ENCODE measurements around the gene TNFAIP1.

Gene TNFAIP1

DNA sequence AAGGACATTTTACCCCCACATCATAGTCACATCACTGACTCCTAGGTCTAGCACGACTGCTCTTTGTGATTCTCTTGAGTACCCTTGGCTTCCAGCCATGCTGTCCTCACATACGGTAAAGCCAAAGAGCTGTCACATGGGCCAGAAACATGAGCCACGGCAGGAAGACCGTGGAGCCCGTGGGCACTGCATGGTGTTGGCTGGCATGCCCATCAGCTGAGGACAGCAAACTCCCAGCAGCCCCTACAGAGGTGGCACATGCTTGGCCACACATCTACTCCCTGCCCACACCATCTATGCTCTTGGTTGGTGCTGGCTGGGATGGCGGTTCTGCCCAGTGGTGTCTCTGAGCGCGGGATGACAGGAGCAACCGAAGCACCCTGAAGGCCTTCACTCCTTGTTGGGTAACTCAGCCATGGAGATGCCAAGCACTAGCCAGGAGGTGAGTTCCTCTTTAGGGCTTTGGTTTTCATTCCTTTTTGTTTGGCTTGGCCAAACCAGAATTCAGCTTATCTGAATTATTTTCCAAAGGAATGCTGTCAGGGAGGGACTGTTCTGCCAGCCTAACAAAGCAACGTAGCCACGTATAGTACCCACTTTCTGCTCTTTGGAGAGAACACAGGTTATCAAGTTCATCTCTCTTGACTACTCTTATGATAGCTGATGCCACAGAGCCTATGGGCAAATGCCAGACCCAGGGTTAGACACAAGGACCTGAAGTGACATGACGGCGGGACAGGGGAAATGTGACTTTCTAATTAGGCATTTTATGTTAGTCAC is 10.0 kb downstream of the TNFAIP1 start:
- no peak for DNase-seq

DNA sequence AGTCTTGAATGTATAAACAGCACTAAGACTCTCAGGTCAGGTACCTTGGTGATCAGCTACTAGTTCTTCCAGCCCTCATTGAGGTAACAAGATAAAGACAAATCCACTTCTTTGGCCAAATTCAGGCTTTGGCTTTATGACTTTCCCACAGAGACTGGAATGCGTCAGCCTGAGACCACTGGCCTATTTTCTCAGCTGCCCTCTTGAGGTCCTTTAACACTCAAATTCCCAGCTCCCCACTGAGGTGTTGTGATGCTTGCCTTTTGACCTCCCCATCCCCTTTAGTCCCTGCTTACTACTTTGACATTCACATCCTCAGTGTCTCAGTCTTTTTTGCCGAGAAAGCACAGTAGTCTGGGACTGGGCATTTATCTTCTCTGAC is 10.6 kb downstream of the TNFAIP1 start:
- DNase-seq, result no peak

DNA sequence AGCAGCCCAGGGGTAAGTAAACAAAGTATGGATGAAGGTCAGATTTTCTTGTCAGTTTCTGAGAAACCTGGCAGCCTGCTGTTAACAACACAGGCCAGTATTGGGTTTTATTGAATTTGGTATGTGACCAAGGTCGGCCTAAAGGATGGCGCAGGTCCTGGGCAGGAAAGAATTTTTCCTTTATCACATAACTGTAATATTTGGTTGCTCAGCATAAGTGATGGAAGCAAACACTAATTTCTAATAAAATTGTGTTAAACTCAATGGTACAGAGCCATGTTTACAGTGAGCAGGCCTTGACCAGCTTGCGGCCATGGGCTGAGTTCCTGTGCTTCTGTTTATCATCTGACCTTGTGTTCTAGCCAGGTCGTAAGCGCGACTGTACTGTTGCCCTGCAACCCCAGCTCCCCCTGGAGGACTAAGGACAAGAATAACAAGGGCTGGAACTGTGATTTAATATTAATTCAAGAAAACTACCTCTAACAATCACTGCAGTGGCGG is 11.2 kb downstream of the TNFAIP1 start:
- DNase-seq, result no peak

DNA sequence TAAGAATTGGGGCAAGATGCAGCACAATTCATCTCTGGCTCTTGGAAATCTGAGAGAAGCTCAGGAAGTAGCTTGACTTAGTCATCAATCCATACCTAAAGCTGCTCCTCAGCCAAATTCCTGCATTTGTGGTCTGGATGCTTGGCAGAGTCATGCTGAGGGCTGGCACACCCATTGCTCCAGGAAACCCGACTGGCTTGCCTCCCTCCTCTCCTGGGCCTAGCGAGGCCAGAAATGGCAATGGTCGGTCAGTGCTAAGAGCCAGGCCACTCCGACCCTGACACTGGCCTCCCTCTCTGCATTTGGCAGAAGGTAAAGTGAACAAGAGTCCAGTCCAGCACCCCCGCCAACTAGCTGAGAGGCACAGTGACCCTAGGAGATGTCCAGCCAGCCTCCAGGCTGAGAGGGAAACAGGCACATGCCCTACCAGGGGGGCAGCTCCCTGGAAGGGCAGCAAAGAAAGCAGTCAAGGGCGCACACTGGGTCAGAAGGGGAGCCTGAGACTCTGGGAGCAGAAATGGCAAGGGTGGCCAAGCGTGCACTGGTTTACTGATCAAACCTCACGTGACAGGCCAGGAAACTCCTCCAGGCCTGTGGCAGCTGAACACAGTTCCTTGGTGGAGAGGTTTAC is 11.8 kb downstream of the TNFAIP1 start:
- no peak for DNase-seq

DNA sequence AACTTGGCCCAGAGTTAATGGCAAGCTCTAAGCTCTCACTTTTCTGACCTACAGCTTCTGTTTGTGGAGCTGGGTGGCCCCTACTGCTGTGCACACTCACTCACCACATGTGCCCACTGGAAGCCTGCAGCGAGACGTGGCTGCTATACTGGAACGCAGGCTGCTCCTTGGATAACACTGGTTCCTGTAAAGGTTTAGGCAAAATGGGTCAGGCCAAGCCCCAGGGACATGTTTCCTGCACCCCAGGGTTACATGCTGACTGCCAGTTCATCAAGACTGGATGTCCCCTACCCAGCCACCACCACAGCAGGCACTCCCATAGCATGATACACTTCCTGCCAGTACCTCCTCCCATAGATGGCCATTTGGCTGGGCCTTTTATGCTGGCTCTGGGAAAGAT is 13.4 kb downstream of the TNFAIP1 start:
- DNase-seq, result no peak

DNA sequence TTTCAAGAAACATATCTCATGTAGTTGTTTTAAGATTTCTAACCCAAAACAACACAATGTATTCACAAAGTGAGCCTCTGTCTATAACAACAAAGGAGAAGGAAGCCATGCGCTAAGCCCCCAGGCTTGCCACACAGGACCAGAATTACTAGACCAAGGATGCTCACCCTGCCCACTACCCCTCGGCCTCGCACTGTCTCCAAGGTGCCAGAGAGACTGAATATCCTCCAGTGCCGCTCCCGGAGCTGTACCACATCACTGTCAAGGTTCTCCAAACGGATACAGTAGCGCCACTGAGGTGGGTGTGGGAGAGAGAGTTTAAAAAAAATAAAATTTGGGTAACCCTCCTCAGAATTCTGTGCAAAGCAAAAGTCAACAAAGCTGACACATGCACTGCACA is 14.7 kb downstream of the TNFAIP1 start:
- no peak for DNase-seq

DNA sequence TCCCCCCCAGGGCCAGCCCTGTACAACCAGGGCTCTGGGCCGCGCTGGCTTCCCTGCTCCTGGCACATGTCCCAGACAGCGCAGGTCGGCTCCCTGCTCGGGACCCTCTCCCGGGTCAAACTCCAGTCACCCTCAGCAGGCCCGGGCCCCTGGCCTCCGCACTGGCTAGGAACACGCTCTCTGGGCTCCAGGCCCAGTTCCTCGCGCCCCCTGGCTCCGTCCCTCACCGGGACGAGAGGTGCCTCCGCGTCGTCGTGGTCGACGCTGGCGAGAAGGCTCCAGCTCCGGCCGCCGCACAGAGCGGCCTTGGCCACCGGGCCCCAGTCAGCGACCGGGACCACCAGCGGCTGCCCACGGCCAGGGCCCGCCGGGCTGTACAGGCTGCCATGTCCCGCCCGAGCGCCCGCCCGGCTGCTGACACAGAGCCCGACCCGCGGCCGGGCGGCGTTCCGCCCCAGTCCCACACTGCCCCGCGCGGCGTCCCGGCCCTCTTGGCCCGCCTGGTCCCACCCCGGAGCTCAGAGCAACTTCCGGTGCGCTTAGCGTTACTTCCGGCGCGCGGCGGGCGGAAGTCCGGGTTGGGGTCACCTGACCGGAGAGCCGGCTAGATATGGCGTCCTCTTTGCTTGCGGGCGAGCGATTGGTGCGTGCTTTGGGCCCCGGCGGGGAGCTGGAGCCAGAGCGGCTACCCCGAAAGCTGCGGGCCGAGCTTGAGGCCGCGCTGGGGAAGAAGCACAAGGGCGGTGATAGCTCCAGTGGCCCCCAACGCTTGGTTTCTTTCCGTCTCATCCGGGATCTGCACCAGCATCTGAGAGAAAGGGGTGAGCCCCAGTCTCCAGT is 21.7 kb downstream of the TNFAIP1 start, which contains the start of gene POLDIP2:
TSS of gene POLDIP2 (minus strand) at position 467 of the 840 bp plus-strand sequence. CDS start at position 388, 79 bp downstream.
- peak; percentile 73 to 99 (median 93) for DNase-seq

DNA sequence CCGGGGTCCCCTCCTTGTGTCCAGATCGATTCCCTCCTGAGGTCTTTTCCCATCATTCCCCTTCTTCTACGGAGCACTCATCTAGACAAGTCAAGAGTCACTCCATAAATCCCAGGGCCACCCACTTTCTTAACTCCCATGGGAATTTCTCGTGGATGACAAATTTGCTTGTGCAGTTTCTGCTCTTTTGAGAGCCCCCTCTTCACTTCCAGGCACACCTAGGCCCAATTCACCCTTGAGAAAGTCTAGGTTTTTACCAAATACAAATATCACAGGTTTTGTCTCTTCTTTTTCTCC is 22.3 kb downstream of the TNFAIP1 start:
- no peak for DNase-seq

DNA sequence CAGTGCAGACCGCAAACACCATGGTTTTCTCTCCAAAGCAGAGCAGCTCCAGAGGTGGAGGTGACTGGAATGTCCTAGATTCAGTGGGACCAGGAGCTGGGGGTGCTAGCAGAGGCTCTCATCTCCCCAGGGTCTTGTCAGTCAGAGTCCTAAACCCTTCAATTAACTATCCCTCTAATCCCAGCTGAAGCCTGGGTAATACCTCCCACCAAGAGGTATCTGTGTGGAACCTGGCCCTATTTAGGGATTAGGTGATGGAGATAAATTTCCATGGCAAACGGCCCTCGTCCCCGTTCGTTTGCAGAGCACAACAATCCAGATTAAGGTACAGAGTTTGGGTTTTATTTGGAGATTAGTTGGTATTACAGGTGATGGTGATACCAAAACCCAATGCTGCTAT is 27.6 kb downstream of the TNFAIP1 start:
- DNase-seq, result no peak

DNA sequence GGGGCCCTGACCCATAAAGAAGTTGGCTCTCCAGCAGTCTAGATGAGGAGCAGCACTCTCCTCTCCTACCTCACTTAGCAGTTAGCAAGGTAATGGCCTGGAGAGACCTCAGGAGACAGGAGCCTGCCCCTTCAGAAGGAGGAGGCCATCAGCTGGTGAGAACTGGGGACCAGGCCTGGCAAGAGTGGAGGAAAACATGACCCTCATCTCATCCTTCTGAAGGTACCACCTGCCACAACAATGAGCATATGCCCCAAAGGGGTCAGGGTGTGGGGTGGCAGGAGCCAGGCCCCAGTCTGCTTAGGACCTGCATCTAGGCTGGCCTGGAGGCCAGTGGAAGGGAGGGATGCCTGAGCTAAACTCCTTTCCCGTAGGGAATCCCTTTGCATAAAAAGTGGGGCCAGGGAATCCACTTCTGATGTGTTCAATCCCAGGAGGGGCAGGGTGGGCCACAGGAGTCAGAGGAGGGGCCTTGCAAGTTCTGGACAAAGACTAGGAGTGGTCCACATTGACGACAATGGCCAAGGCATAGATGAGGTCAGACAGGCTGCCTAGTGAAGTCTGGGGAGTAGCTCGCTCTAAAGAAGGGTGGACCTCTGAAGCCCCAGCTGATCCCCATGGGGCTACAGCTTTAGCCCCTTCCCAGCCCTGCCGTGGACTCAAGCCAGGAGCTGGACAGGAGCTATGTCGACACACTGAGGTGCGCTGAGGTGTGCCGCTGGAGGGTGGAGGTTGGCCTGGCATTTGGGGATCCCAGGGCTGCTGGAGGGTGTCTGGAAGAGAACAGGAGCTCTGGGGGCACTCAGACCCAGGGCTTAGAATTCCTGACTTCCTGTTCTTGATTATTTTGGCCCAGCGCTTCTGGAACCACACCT is 28.5 kb downstream of the TNFAIP1 start:
- DNase-seq, result no peak

DNA sequence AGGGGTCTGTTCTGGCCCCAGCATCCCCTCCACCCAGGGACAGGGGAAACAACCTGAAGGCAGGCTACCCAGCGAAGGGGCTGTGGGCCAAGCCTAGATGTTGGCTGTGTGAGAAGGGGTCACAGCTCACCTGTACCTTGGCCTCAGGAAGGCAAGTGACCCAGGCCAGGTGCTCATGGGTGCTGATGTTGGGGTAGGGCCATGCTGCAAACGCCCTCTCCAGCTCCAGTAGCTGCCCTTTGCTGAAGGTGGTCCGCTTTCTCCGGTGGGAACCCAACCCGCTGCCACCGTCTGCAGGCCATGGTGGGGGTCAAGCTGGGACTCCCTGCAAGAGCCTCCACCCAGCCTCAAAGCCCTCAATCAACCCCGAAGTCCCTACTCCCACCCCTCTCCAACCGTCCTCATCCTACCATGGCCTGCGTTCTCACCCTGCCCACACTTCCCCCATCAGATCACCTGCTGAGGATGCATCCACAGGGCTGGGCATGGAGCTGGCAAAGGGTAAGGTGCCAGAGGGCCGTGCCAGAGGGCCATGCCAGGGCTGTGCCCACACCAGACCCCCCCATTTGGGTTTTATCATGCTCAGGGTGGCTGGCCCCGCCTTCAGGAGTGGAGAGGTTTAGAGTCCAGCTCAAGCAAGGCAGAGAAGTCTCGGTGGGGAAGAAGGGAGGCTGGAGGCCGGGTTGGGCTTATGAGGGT is 29.3 kb downstream of the TNFAIP1 start, which contains the start of gene SEBOX:
TSS of gene SEBOX (minus strand) at position 535 of the 699 bp plus-strand sequence. CDS start at position 487, 48 bp downstream.
- no peak for DNase-seq

DNA sequence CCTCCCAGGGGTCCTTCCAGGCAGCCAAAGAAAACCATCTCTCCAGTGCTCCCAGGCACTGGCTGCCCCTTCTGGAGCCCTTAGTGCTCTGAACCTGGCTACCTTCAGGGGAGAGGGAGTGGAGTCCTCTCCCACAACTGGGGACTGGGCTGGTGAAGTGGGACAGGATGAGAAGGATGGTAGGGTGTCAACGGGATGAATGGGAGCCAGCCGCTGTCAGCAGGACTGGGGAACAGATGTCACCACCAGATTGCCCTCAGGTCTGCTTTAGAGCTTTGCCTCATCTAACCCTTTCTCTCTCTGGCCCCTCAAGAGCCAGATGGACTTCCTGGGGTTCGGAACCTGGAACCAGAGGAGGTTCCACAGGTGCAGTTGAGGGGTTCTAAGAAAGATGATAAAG is 29.9 kb downstream of the TNFAIP1 start:
- no peak for DNase-seq

DNA sequence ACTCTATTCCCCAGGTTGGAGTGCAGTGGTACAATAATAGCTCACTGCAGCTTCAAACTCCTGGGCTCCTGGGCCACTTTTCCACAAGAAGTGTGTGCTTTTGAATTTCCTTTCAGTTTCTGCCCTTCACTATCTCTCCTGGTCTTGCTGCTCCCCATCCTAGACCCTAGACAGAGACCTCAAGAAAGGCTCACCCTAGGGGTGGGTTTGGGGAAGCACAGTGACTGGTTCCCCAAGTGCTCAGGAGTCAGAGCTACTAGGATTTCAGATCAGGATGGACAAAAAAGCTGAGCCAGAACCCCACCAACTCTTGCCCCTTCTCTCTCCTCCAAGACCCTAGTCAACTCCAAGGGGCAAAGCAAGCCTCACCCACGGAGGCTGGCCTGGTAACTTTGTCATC is 31.0 kb downstream of the TNFAIP1 start:
- no peak for DNase-seq

DNA sequence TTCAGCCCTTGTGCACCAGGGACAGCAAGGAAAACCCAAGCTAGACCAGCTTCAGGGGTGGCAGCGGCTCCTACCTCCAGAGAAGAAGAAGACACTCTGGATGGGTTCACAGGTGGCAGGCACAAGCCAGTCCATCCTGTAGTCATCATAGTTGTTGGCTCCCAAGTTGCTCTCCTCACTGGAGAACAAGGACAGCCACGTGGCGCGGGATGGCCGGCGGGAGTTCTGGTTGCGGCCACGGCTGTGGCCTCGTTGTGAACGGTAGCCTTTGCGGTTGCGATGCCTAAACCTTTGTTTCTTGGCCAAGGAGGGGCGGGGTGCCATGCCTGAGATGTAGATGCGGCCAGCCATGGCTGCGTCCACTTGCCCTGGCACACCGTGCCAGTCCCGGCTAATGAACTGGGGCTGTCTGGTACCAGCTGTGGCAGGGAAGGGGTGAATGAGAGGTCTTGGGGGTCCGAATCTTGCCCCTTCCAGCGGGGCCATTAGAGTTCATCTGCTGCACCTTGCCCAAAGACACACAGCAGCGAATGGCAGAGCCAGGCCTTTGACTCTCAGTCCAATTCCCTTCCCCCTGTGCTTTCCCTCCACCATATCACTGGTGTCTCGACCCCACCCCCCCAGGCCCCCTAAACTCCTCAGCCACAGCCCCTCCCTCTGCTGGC is 32.2 kb downstream of the TNFAIP1 start:
- DNase-seq, result no peak

DNA sequence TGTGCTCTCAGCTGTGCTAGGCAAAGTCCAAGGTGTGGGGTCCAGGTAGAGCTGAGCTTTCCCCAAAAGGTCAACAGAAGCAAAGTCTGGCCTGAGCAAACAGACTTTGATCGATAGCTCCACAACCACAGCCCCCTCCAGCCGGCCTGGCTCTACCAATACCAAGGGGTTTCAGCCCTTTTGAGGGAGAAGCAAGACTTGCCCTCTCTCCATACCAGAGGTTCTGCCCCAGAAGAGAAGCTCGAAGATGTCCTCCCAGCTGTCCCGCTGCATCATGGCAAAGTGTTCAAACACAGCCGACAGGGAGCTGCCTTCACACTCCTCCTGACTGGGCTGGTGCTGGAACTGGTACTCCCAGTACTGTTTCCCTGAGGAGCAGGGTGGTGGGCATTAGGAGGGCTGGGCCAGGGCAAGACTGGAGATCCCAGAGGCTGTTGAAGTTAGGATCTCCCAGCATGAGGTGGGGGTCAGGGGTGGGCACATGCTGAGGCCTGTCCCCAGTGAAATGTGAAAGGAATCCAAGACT is 32.8 kb downstream of the TNFAIP1 start:
- DNase-seq, result no peak

DNA sequence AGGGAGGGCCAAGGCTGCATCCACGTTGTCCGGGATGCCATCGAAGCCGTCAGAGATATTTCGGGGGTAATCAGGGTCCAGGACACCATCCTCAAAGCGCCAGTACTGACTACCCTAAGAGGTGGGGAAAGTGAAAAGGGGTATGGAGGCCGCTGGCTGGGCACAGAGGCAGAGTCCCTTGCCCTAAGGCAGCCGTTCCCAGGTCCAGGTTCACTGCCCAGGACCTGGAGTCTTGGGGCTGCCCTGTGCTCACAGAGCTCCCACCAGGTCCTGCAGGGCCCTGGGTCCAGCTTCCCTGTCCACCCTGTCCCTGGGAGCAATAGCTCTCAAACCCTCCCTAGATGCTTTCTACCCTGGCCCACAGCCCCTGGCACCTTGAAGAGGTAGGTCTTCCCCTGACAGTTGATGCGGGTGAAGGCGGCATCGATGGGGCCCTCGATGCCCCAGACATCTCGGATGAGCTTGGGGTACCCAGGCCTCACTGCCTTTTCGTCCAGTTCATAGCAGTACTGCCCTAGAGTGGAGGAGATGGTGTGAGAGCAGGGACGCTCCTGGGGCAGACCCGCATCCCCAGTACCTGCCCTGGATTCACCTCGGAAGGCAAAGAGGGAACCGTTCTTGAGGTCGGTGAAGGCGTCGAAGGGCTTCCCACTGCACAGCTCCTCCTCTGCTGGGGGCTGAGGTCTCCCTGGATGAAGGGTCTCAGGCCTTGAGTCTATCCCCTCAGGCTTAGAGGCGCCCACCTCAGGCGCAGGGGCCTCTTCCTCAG is 33.5 kb downstream of the TNFAIP1 start:
- no peak for DNase-seq

DNA sequence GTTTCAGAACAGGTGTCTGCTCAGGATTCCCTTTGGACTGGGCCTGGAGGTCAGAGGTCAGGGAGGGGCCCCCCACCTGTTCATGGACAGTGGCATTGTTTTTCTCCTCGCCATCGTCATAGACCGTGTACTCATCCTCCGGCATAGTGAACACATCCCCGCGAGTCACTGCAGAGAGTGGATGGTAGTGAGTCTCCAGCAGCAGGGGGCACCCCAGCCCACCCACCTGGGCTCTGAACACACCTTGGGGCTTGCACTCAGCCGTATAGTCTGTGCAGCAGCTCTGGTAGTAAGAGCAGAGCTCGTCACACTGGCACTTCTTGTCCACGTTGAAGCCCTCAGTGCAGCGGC is 34.1 kb downstream of the TNFAIP1 start:
- DNase-seq, result no peak

DNA sequence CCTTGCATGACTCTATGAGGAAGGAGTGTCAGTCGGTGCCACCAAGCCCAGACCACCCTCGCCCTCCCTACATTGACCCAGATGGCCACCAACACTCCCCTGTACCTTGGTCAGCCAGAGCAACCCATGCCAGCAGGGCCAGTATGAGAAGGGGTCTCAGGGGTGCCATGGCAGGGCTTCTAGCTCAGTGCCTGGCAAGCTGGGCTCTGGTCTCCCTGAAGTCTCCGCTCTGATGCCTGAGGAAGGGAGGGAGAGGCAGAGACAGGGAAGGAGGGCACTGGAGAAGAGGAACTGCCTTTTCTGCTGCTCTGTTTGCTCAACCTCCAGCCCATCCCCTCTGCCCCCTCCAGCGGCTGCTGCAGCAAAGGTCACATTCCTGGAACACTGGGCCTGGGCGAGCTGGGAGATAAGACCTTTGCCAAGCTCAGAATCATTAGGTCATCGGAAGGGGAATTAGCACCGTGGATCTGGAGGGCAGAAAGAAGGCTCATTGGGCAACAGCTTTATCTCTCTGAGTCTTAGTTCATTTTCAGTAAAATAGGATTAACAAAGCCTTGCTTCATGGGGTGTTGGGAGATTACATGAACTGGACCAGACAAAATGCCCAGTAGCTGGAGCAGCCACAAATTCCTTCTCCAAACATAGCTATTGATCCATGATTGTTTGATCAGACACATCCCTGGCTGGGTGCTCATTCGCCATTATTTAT is 34.6 kb downstream of the TNFAIP1 start, which contains the start of gene VTN:
TSS of gene VTN (minus strand) at position 273 of the 709 bp plus-strand sequence. CDS start at position 169, 104 bp downstream.
- DNase-seq, result no peak
